Stimulated activated CD8-positive, alpha-beta memory T cell treated with anti-CD3 and anti-CD28 coated beads, Interleukin-12 subunit alpha, Interleukin-12 subunit beta, amount 100 ng/mL, for 24 hours (primary cell): ENCODE data around the gene DNAJC6.

Experiments used
- DNase-seq: peaks from one replicate; pipeline ENCODE4 v3.0.0-alpha.2; 2020; ENCODE audit errors: extremely low read depth

DNAJC6 gene

DNA sequence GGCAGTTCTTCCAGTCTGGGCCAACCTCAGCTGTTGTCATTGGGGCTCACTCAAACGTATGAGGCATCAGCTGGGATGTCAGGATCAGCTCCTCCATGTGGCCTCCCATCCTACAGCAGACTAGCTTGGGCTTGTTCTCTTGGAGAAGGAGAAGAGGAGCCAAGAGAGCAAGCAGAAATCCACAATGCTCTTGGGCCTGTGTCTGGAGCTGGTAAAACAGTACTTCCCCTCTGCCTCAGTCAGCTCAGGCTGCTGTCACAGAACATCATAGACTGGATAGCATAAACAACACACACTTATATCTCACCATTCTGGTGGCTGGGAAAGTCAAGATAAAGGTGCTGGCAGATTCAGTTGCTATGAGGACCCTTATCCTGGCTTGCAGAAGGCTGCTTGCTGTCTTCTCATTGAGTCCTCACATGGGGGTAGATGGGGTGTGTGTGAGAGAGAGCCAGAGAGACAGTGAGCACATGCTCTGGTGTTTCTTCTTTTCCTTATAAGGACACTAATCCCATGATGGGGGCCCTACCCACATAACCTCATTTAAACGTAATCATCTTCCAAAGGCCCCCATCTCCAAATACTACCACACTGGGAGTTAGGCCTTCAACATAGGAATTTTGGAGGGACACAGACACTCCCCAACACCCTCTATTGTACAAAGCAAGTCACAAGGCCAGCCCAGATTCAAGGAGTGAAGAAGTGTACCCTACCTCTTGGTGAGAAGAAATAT is 16.3 kb upstream of the DNAJC6 start:
- no peak for DNase-seq

GRCh38 chr1:65297706-65298105 is 11.6 kb upstream of the DNAJC6 start:
- DNase-seq: no peak

DNA sequence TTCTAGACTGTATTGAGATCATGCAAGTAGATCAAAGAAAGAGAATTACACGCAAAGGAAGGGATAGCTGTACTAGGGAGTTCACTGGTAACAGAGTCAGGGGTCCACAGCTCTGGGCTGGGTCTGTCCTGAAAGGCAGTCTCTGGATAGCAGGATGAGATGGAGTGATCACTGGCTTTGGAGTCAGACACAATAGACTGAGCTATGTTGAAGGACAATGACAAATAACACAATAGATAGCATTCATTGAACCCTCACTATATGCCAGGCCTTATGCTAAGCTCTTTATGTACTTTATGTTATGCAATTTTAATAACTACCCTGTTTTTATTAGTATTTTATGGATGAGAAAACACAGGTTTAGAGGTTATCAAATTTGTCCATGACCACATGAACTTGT is 10.0 kb upstream of the DNAJC6 start:
- DNase-seq: no peak

- DNase-seq: no peak
These were observed 501 bp upstream of the DNAJC6 start for GRCh38 chr1:65308781-65309303.

DNA sequence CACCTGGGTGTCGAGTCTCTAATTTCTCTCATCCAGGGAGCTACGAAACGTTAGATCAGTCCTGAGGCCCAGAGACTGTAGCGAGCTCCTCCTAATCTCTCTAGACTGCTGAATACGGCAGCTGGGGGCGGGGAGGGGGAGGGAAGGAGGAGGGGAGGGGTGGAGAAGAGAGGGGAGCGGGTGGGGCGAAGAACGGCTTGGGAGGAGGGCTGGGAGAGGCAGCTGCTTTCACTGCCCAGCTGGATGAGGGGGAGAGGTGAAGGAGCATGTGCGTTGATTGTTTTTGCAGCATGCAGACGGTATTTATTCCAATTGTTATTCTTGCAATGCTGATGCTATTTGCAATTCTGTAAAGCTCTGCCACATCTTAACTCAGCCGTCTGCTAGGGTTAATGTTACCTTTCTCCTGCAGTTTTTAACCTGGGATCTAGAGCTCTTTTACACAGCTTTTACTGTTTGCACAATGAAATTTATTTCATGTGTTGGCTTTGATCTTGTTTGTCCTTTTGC is 790 bp downstream of the DNAJC6 start:
- DNase-seq: no peak

DNA sequence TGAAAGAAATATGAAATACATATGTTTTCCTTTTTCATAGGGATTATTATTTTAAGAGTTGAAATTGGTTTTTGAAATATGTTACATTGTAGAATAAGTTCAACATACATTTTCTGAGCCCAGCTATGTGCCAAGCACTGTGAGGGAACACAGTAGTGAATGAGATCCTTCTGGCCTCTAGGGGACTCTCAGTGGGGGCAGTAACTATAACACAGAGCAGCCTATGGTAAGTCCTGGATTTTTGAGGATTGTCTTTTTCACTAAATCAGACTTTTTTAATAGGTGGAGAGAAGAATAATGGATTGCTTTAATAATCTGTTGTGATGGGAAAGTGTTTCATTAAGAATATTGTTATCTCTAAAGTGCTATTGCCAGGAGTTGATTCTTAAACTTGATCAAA is 2.4 kb downstream of the DNAJC6 start:
- no peak for DNase-seq

DNA sequence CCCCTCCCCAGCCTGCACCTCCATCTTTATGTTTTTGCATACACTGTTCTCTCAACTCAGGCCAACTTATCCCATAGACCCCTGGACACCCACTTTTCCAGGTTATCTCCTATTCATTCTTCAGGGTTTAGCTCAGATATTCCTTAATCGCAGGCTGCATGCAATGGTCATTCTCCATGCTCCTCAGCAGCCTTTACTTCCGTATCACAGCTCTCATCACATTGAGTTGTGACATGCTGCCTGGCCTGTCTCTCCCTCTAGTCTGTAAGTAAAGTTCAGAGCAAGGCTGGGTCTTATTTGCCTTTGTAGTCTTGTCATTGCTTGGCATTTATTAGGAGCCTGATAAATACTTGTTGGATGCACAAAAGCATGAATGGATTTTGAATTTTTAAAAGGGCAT is 6.9 kb downstream of the DNAJC6 start:
- no peak for DNase-seq

- no peak for DNase-seq
These were observed 8.7 kb downstream of the DNAJC6 start for GRCh38 chr1:65317866-65318653.

DNA sequence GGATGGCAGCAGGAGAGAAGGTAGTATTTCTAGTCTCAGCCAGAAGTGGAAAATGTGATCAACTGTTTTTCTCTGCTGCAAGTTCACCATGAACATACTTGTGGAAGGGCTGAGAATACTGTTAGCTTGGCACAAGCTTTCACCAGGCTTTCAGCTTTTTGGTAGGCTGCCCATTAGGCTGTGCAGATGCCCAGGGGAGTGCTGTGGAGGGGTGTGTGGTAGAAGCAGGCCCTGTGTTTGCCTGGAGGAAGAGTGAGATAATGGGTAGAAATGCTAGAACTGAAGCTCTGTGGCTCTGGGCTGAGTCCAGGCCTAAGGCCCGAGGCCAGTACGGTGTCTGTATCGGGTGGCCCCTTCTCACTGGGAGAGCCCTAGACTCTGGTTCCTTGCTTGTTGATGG is 9.8 kb downstream of the DNAJC6 start:
- no peak for DNase-seq

DNA sequence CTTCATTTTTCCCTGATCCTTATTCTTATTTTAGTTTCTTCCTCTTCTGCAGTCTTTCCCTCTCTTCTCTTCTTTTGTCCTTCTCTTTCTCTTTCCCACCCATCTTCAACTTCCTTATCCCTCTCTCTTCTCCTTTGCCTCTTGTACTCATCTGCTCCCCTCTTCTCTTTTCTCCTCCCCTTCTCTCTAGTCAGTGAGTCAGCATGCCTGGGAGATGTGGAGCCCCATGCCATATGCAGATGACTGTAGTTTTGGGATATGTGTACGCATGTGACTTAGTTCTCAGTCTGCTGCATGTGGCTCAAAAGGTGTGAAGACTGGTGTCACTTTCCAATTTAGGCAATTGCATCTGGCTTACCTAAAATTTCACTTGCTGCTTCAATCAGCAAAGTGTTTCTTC is 10.4 kb downstream of the DNAJC6 start:
- no peak for DNase-seq

DNA sequence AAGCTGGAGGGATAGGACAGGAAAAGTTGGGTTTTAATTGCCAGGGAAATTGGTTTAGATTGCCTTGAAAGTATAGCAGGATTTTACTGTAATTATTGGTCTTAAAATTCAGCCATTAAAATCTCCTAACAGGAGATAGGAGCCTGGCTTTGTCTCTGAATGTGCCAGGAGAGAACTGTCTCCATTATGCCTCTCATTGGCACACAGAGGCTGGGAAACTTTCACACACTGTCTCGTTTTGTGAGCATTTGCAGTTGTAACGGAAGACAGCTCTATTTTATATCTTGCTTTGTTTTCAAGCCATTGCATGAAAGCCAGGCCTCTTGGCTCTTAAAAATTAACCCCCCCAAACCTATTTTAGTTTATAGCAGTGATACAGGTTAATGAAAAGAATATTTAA is 12.5 kb downstream of the DNAJC6 start:
- no peak for DNase-seq

GRCh38 chr1:65323246-65323645 is 13.9 kb downstream of the DNAJC6 start:
- no peak for DNase-seq

- DNase-seq: no peak
These were observed 20.7 kb downstream of the DNAJC6 start for GRCh38 chr1:65330021-65330420.

GRCh38 chr1:65330822-65331221 is 21.5 kb downstream of the DNAJC6 start:
- no peak for DNase-seq

DNA sequence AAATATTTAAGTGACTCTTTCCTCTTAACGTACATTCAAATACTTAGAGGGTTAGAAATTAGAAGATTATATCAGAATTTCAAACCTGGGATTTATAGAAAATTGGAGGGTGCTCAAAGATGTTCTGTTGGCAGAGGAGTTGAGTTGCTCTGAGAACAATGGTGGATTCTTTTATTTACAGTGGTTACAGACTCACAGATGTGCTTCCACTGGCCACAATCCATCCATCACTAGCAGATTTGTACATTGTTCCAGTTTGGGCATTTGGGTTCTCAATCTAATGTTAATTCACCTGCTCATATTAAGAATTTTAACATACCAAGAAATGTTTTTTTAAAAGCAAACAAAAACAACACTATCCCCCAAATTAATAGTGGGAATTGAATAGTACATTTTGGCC is 23.5 kb downstream of the DNAJC6 start:
- DNase-seq: no peak

GRCh38 chr1:65334081-65334480 is 24.7 kb downstream of the DNAJC6 start:
- no peak for DNase-seq

DNA sequence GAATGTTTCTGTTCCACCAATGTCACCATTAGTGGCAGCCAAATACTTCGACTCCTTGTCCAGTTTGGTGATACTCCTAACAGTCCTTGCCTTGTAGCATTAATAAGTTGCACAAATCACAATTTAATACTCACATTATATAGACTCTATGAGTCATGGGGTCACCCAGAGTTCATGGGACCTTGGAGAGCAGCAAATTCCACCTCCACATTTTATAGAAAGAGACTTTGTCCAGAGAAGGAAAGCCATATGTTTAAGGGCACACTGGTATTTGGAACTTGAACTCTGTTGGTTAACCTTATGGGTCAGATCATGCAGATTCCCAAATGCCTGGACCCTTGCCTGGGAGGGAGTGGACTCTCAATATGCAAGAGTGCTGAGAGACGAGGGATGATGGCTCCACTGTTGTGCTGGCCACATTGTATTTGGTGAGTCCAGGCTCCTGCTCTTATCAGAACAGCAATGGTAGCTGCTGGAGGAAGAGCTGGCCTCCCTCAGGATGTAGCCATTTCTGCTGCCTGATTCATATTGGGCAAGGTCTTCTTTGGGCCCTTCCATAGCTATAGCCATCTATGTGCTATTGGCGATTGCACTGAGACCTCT is 30.6 kb downstream of the DNAJC6 start:
- no peak for DNase-seq

- DNase-seq: no peak
These were observed 32.0 kb downstream of the DNAJC6 start for GRCh38 chr1:65341381-65341780.

DNA sequence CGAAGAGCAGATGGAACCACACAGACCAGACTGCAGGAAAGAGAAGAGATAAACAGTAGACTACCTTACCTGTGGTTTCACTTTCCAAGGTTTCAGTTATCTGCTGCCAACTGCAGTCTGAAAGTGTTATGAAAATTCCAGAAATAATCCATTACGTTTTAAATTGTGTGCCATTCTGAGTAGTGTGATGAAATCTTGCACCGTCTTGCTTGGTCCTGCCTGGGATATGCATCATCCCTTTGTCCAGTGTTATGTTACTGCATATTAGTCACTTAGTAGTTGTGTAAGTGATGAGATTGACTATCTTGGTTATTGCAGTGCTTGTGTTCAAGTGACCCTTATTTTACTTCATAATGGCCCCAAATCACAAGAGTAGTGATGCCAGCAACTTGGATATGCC is 33.9 kb downstream of the DNAJC6 start:
- no peak for DNase-seq

- DNase-seq: no peak
These were observed 35.0 kb downstream of the DNAJC6 start for GRCh38 chr1:65344171-65344814.

DNA sequence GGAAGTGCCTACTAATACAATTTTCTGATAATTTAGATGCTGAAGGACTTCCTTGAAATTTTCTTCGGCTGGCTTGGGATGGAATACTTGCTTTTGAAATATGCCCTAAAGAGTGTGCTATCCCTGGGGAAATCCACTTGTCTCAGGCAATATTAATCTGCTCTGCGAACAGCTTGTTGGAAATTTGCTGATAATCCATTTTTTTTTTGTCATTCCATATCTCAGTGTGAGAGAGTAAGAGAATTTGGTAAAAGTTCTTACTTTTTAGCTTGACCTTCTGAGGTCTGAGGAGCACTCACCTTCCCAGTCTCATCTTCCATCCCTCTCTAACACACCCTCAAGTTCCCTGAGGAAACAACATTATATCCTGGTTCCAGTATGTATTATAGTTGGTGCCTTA is 36.8 kb downstream of the DNAJC6 start:
- DNase-seq: no peak
